Calu3 (cell line): ENCODE measurements around the gene FNDC3B. TPM values are rescaled to one million over a fixed set of nuclear protein-coding genes. Genes with fewer than 3 reads are reported as not detected.
A peak's percentile ranks its signal among the peaks of the same experiment; 100 is the strongest.

ENCODE experiments used
- BruUV-seq: library from RNA; stranded (reverse); fragments of 400-500 nt; replicated peaks from 2 replicates; lab custom pipeline; 2021; lab: Mats Ljungman, UMichigan
- CTCF ChIA-PET: fragments of 300-600 bp; sonication (Branson Sonifier 250); formaldehyde crosslinking; loops from one replicate; lab custom pipeline; 2022; ENCODE audit warnings: antibody characterized with exemption; lab: Charles Lee
- DNase-seq: peaks from one replicate; pipeline ENCODE4 v3.0.0; 2022
- H3K27ac Mint-ChIP-seq: one replicate; pipeline ENCODE4 v1.8.0; 2022; ENCODE audit warnings: mixed read lengths; ENCODE audit not compliant: unreplicated experiment
- H3K27me3 Mint-ChIP-seq: one replicate; pipeline ENCODE4 v1.8.0; 2022; ENCODE audit warnings: mixed read lengths; ENCODE audit not compliant: unreplicated experiment
- H3K36me3 Mint-ChIP-seq: one replicate; pipeline ENCODE4 v1.8.0; 2022; ENCODE audit warnings: mild to moderate bottlenecking, moderate library complexity, mixed read lengths; ENCODE audit not compliant: insufficient read depth, unreplicated experiment
- H3K4me1 Mint-ChIP-seq: one replicate; pipeline ENCODE4 v1.8.0; 2022; ENCODE audit warnings: mild to moderate bottlenecking, low read depth, mixed read lengths; ENCODE audit not compliant: unreplicated experiment
- H3K4me3 Mint-ChIP-seq: one replicate; pipeline ENCODE4 v1.8.0; 2022; ENCODE audit warnings: mild to moderate bottlenecking, low read depth, moderate library complexity, mixed read lengths; ENCODE audit not compliant: unreplicated experiment
- H3K9me3 Mint-ChIP-seq: one replicate; pipeline ENCODE4 v1.8.0; 2022; ENCODE audit warnings: low read depth, mixed read lengths; ENCODE audit not compliant: unreplicated experiment
- intact Hi-C: fragments of 100-400 bp; cut with micrococcal nuclease; formaldehyde crosslinking; loops from one replicate; pipeline ENCODE4 v1.10.0; 2022; ENCODE audit not compliant: unreplicated experiment
- total RNA-seq: library from RNA; stranded (reverse); gene quantifications from 2 replicates; pipeline ENCODE4 v1.2.3, GENCODE V29; 2022
- TF ChIP-seq, protein P1 (sequence below): fragments of 200-600 bp; IDR thresholded peaks from one replicate; pipeline ENCODE4 v1.8.0; 2022; ENCODE audit warnings: antibody characterized with exemption; ENCODE audit not compliant: unreplicated experiment

Gene FNDC3B
- total RNA-seq, 1 experiment from 2014 or later: 453 TPM

DNA sequence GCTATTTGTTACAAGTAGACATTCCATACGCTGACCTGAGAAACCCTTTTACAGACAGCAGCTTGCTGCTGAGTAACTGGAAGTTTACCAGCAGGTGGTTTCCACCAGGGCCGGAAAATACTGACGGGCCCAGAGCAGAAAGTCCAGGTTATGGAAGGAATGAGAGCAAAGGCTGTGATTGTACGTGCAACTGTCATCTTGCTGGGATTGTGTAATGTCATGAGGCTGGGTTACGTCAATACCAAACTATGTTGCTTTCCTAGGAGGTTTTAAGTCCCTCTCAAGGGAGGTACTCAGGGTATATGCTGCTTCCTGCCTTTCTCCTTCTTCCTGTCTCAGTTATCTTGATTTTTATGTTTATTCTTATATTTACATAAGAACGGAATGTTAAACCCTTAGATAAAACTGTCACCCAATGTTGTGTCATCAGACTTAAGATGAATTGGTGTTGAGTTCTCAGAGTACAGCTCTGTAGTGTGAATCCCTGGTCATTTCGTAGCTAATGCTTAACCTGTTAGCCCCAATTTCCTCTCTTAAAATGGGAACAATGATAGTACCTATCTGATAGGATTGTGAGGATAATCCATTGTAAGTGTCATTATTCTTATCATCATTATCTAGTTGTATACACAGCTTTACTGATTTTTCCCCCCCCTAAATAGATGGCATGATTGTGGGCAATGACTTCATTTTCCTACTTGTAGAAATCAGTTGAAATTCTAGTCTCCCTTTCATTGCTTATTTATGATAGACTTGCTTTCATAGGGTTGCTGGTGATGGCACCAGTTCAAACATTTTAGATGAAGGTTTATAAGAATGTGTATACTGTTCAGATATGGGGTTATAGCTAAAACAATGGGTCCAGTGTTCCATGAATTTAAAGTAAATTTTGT is 101.4 kb downstream of the FNDC3B start:
- H3K4me1 Mint-ChIP-seq: peaks cover 77% of the 10 kb centered on the region
- H3K27me3 Mint-ChIP-seq: no peaks in the 10 kb centered on the region
- peak; percentile 89 for DNase-seq
- H3K27ac Mint-ChIP-seq: peak overlapping the region; percentile 86
- peaks cover 97% of the 10 kb centered on the region for H3K36me3 Mint-ChIP-seq
- peaks cover 6% of the 10 kb centered on the region for H3K9me3 Mint-ChIP-seq
- intact Hi-C loops: loop anchor here (1.0 to 5.0 kb wide), 6 partner anchors 121 to 333 kb away; no protein-coding TSS in a partner anchor
- BruUV-seq: TSS peak; percentile 17
- CTCF ChIA-PET: interaction anchor here (0.6 to 3.0 kb wide), 14 partner anchors 9 to 368 kb away, joined by 3 to 21 read pairs (median 4); no protein-coding TSS in a partner anchor
- H3K4me3 Mint-ChIP-seq: peak overlapping the region; percentile 57
- TF ChIP-seq, protein P1, sequence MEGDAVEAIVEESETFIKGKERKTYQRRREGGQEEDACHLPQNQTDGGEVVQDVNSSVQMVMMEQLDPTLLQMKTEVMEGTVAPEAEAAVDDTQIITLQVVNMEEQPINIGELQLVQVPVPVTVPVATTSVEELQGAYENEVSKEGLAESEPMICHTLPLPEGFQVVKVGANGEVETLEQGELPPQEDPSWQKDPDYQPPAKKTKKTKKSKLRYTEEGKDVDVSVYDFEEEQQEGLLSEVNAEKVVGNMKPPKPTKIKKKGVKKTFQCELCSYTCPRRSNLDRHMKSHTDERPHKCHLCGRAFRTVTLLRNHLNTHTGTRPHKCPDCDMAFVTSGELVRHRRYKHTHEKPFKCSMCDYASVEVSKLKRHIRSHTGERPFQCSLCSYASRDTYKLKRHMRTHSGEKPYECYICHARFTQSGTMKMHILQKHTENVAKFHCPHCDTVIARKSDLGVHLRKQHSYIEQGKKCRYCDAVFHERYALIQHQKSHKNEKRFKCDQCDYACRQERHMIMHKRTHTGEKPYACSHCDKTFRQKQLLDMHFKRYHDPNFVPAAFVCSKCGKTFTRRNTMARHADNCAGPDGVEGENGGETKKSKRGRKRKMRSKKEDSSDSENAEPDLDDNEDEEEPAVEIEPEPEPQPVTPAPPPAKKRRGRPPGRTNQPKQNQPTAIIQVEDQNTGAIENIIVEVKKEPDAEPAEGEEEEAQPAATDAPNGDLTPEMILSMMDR: no peak

DNA sequence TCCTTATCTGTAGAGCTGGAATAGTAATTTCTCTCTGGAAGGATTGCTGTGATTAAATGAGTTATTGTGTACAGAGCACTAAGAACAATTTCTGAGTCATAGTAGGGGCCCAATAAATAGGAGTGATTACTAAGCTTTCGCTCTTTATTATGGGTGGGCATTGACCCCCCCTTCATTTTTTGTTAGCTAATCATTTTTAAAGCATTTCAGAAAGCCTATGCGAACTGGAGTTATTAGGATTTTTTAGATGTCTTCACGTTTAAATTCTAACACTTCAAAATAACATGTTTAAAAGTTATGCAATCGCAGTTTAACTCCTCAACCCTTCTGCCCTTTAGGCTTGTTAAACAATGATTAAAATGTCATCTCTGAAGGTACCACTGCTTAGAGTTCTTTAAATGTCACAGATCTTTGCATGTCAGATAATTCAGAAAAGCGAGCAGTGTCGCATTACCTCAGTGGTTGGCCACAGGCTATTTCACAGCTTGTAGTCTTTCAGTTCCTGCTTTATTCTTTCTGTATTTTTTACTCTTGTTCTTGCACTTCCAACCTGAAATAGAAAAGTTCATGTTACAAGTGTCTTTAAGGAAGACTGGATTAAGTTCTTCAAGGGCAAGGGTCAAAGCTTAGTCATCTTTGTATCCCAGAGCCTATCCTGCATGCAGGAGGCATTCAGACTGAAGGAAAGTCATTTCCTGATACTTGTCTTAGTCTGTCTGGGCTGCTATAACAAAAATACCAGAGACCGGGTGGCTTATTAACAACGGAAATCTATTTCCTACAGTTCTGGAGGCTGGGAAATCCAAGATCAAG is 102.9 kb downstream of the FNDC3B start:
- Mint-ChIP-seq H3K27me3 (no peaks in the 10 kb centered on the region), H3K4me1 (peaks cover 76% of the 10 kb centered on the region), H3K36me3 (peaks cover 97% of the 10 kb centered on the region), H3K4me3 (peak overlapping the region; percentile 36), H3K9me3 (peaks cover 6% of the 10 kb centered on the region), H3K27ac (peak overlapping the region; percentile 86)
- BruUV-seq: TSS peak; percentile 73
- intact Hi-C loops: loop anchor here (1.0 to 5.0 kb wide), 5 partner anchors 11 to 335 kb away; no protein-coding TSS in a partner anchor
- CTCF ChIA-PET: interaction anchor here (0.6 to 3.0 kb wide), 10 partner anchors 11 to 482 kb away, joined by 3 to 19 read pairs (median 3); no protein-coding TSS in a partner anchor
- TF ChIP-seq, protein P1: no peak
- DNase-seq: peak; percentile 43

DNA sequence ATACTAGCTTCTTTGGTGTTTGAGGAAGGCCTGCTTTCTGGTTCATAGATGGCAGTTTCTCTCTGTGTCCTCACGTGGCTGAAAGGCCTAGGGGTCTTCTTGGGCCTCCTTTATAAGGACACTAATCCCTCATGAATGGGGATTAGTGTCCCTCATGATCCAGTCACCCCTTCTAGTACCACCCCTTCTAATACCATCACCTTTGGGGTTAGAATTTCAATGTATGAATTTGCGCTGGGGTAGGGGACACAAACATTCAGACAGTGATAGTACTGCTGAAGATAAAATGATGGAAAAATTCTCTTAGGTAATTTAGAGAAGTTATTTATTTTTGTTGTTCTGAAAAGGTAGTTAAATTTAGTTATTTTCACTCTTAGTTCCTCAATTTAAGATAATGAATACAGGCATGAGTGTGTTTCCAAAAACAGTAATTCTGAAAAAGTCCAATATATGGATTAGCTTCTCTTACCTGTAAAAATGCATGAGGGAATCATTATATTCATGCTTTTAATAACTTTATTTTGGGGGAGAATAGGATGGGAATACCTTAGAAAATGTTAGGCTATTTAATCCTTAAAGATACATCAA is 103.6 kb downstream of the FNDC3B start:
- Mint-ChIP-seq H3K36me3 (peaks cover 95% of the 10 kb centered on the region), H3K4me3 (peak overlapping the region; percentile 36), H3K9me3 (peaks cover 9% of the 10 kb centered on the region), H3K4me1 (peaks cover 76% of the 10 kb centered on the region), H3K27me3 (no peaks in the 10 kb centered on the region), H3K27ac (peak overlapping the region; percentile 86)
- BruUV-seq: no TSS peak
- CTCF ChIA-PET: interaction anchor here (0.6 to 3.0 kb wide), 5 partner anchors 10 to 481 kb away, joined by 3 to 19 read pairs (median 3); no protein-coding TSS in a partner anchor
- intact Hi-C loops: loop anchor here (1.0 to 5.0 kb wide), 5 partner anchors 10 to 336 kb away; no protein-coding TSS in a partner anchor
- TF ChIP-seq, protein P1: no peak
- DNase-seq: no peak
